B cell (primary cell): ENCODE measurements around the gene RPL10A. TPM values are rescaled to one million over a fixed set of nuclear protein-coding genes. Genes with fewer than 3 reads are reported as not detected.
A peak's percentile ranks its signal among the peaks of the same experiment; 100 is the strongest.

Experiments used
- ATAC-seq: fragments of 200-7000 bp; cut with Tn5 transposase; one replicate; pipeline ENCODE4 v1.10.0; 2021; ENCODE audit warnings: low read depth, mild to moderate bottlenecking, moderate number of reproducible peaks, moderate library complexity
- CTCF ChIA-PET: fragments of 350-600 bp; sonication (Branson Sonifier 250); formaldehyde crosslinking; loops from one replicate; lab custom pipeline; 2021; ENCODE audit warnings: antibody characterized with exemption, inconsistent platforms; lab: Charles Lee
- POLR2A ChIA-PET: fragments of 350-600 bp; sonication (Branson Sonifier 250); formaldehyde crosslinking; loops from one replicate; lab custom pipeline; 2021; ENCODE audit warnings: antibody characterized with exemption; lab: Charles Lee
- DNase-seq: peaks from one replicate; pipeline ENCODE4 v3.0.0; 2013
- H2AFZ ChIP-seq: 2 replicates; pipeline ENCODE4 v1.6.1; 2012; ENCODE audit warnings: mild to moderate bottlenecking, low read depth, low read length; ENCODE audit not compliant: insufficient read depth, poor library complexity, severe bottlenecking
- H3K27ac ChIP-seq, 2 donors: 1 replicate in 1 of 2; 2 replicates in 1 of 2; pipeline ENCODE4 v1.5.1; 2012 to 2013; ENCODE audit warnings: low read length in 2 of 2, mild to moderate bottlenecking in 2 of 2, moderate library complexity in 1 of 2
- H3K27me3 ChIP-seq, 4 experiments: fragments of 200-600 bp in 1 of 4; sonication (generic) in 1 of 4; replicated peaks in 1 of 4; 1 replicate in 2 of 4; 2 replicates in 2 of 4; pipeline versions ENCODE4 v1.6.1 to v1.7.0; 2013 to 2016; ENCODE audit warnings: low read length in 3 of 4, mild to moderate bottlenecking in 2 of 4, mixed read lengths in 1 of 4, moderate library complexity in 1 of 4; ENCODE audit not compliant: insufficient read depth in 4 of 4, control insufficient read depth in 3 of 4; ENCODE audit errors: control extremely low read depth in 1 of 4
- H3K36me3 ChIP-seq, 2 experiments: replicated peaks in 1 of 2; 1 replicate in 1 of 2; 2 replicates in 1 of 2; pipeline versions ENCODE4 v1.6.1 to v1.7.1; 2013; ENCODE audit warnings: low read length in 1 of 2; ENCODE audit not compliant: insufficient read depth in 2 of 2, control insufficient read depth in 1 of 2; ENCODE audit errors: control extremely low read depth in 1 of 2, extremely low read depth in 1 of 2
- H3K4me1 ChIP-seq, 2 donors: fragments of 200-600 bp in 1 of 2; sonication (generic) in 1 of 2; 1 replicate in 1 of 2; 2 replicates in 1 of 2; pipeline versions ENCODE4 v1.5.1 to v1.6.1; 2013 to 2017; ENCODE audit warnings: low read length in 2 of 2; ENCODE audit not compliant: control insufficient read depth in 2 of 2, insufficient read depth in 2 of 2
- H3K4me2 ChIP-seq: replicated peaks from 2 replicates; pipeline ENCODE3; 2012; ENCODE audit warnings: mild to moderate bottlenecking, low read depth, low read length; ENCODE audit not compliant: poor library complexity, severe bottlenecking
- H3K4me3 ChIP-seq, 5 experiments: fragments of 200-600 bp in 1 of 5; sonication (generic) in 1 of 5; 1 replicate in 3 of 5; 2 replicates in 2 of 5; pipeline versions ENCODE4 v1.5.1 to v1.7.0; 2011 to 2016; ENCODE audit warnings: low read length in 4 of 5, mild to moderate bottlenecking in 4 of 5, low read depth in 2 of 5, control low read depth in 1 of 5, moderate library complexity in 1 of 5; ENCODE audit not compliant: insufficient read depth in 1 of 5; ENCODE audit errors: control extremely low read depth in 1 of 5, extremely low read depth in 1 of 5
- H3K79me2 ChIP-seq: fragments of 200-600 bp; sonication (generic); one replicate; pipeline ENCODE4 v1.6.0; 2016; ENCODE audit warnings: low read length; ENCODE audit not compliant: control insufficient read depth, insufficient read depth
- H3K9ac ChIP-seq: fragments of 200-600 bp; sonication (generic); 2 replicates; pipeline ENCODE4 v1.6.1; 2017; ENCODE audit warnings: mild to moderate bottlenecking, low read length, moderate library complexity
- H3K9me3 ChIP-seq, 3 donors: one replicate each; pipeline versions ENCODE4 v1.6.1 to v1.7.1; 2013; ENCODE audit warnings: low read length in 2 of 3; ENCODE audit not compliant: control insufficient read depth in 2 of 3, insufficient read depth in 1 of 3; ENCODE audit errors: control extremely low read depth in 1 of 3
- H4K20me1 ChIP-seq: 2 replicates; pipeline ENCODE4 v1.6.0; 2012; ENCODE audit warnings: mild to moderate bottlenecking, low read length; ENCODE audit not compliant: insufficient read depth, control insufficient read depth, poor library complexity, severe bottlenecking
- H3K27ac Mint-ChIP-seq: one replicate; pipeline ENCODE4 v1.8.0; 2021; ENCODE audit warnings: mixed read lengths
- H3K27me3 Mint-ChIP-seq: one replicate; pipeline ENCODE4 v1.8.0; 2021; ENCODE audit warnings: mixed read lengths
- H3K4me1 Mint-ChIP-seq: one replicate; pipeline ENCODE4 v1.8.0; 2021; ENCODE audit warnings: mixed read lengths
- H3K4me3 Mint-ChIP-seq: one replicate; pipeline ENCODE4 v1.8.0; 2021; ENCODE audit warnings: mixed read lengths
- H3K9me3 Mint-ChIP-seq: one replicate; pipeline ENCODE4 v1.8.0; 2022; ENCODE audit warnings: mixed read lengths; ENCODE audit not compliant: insufficient read depth
- EZH2 ChIP-seq: IDR thresholded peaks from 2 replicates; pipeline ENCODE4 v1.6.1; 2012; ENCODE audit warnings: borderline replicate concordance, low read depth, mild to moderate bottlenecking, moderate library complexity, low read length; ENCODE audit not compliant: insufficient read depth, poor library complexity, severe bottlenecking
- WGBS: methylation state at CpG from one replicate; pipeline ENCODE4 v1.1.5; 2013; ENCODE audit warnings: missing lambda C conversion rate; ENCODE audit not compliant: insufficient coverage; 5-methylcytosine and 5-hydroxymethylcytosine counted together
- intact Hi-C: fragments of 100-400 bp; cut with micrococcal nuclease; formaldehyde crosslinking; loops from one replicate; pipeline ENCODE4 v1.10.0; 2022
- polyA plus RNA-seq: library from polyadenylated mRNA; depleted of rRNA; stranded (reverse); fragments of >200 nt; gene quantifications from 2 replicates; pipeline ENCODE4 v1.2.3, GENCODE V29; 2012
- total RNA-seq, 2 donors: library from RNA; stranded (reverse); fragments of 120-200 nt in 1 of 2; gene quantifications; 1 replicate in 1 of 2; 2 replicates in 1 of 2; pipeline versions ENCODE4 v1.2.3 to v1.2.4, GENCODE V29; 2013 to 2022
- TF ChIP-seq, protein P1 (sequence below): fragments of 200-600 bp; IDR thresholded peaks from one replicate; pipeline ENCODE4 v1.8.0; 2022; ENCODE audit warnings: antibody characterized with exemption, mild to moderate bottlenecking

The RPL10A gene
- total and polyA plus RNA-seq, 2 donors (not counting 1 experiment from before 2014, with no cell fraction given), result 1,687 to 3,150 TPM

DNA sequence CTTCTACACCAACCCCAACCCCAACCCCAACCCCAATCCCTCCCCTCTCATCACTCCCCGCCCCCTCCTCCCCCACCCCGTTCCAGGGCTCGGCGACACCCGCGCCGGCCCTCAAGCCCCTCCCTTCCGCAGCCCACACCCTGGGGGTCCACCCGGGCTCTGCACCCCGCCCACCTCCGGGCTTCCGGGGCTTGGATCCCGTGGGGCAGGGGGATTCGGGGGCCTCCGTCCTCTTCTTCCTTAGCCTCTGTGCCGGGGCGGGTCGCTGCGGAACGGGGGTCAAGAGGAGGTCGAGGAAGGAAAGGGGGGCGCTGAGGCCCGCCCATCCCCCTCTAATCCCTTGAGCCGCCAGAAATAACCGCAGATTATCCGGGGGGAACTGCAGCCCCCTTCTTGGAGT is 43.8 kb downstream of the RPL10A start:
- intact Hi-C loops, result no loop called here
- no peaks in the 10 kb centered on the region for H3K9me3 Mint-ChIP-seq
- Histone ChIP-seq H3K36me3 (no peaks in the 10 kb centered on the region), H4K20me1 (no peaks in the 10 kb centered on the region), H3K9ac (no peak overlapping the region), H3K4me3 (no peak overlapping the region), H3K4me2 (peak overlapping the region; percentile 50), H3K27ac (no peak overlapping the region), H3K27me3 (peaks cover 0 to 34% (median 18%) of the 10 kb centered on the region in 4 experiments), H3K4me1 (peaks cover 8 to 14% of the 10 kb centered on the region in 2 donors), H2AFZ (no peak overlapping the region), H3K9me3 (peaks cover 0 to 5% (median 0%) of the 10 kb centered on the region in 3 donors), H3K79me2 (no peaks in the 10 kb centered on the region)
- CTCF ChIA-PET, result no interaction called here
- no peak for TF ChIP-seq EZH2
- TF ChIP-seq, protein P1, sequence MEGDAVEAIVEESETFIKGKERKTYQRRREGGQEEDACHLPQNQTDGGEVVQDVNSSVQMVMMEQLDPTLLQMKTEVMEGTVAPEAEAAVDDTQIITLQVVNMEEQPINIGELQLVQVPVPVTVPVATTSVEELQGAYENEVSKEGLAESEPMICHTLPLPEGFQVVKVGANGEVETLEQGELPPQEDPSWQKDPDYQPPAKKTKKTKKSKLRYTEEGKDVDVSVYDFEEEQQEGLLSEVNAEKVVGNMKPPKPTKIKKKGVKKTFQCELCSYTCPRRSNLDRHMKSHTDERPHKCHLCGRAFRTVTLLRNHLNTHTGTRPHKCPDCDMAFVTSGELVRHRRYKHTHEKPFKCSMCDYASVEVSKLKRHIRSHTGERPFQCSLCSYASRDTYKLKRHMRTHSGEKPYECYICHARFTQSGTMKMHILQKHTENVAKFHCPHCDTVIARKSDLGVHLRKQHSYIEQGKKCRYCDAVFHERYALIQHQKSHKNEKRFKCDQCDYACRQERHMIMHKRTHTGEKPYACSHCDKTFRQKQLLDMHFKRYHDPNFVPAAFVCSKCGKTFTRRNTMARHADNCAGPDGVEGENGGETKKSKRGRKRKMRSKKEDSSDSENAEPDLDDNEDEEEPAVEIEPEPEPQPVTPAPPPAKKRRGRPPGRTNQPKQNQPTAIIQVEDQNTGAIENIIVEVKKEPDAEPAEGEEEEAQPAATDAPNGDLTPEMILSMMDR, result no peak
- POLR2A ChIA-PET, result no interaction called here
- no peak for ATAC-seq
- WGBS, result 14% methylated on average over 16 of the region's 26 CpGs
- peaks cover 7% of the 10 kb centered on the region for H3K4me1 Mint-ChIP-seq
- H3K27ac Mint-ChIP-seq, result no peak overlapping the region
- DNase-seq, result no peak
- H3K4me3 Mint-ChIP-seq, result no peak overlapping the region
- peaks cover 29% of the 10 kb centered on the region for H3K27me3 Mint-ChIP-seq

DNA sequence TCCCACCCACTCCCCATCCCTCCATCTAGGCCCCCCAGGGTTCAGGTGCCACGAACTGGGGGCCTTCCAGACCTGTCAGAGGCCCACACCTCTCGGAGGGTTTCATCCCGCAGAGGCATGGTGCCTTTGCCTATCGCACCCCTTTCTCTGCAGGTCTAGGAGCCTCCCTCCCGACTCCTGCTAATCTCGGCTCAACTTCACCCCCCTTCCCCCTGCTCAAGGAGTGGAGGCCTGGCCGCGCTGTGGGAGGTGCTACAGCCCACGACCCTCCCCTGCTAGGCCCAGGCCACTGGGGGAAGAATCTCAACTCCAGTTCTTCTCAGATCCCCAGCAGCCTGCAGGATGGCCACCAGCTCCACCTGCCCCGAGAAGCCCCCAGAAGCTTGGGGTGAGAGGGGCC is 44.5 kb downstream of the RPL10A start, which contains the start of gene TULP1:
TULP1 (minus strand) TSS at position 157 of the 400 bp plus-strand sequence; CDS start at position 119, 38 bp downstream.
- no peak for ATAC-seq
- WGBS, result 91% methylated on average over 6 of the region's 10 CpGs

More for the DNA sequence above, 44.5 kb downstream of the RPL10A start, which contains the start of gene TULP1:
- Histone ChIP-seq H4K20me1 (no peaks in the 10 kb centered on the region), H3K4me3 (no peak within 1 kb of the TSS), H3K27me3 (peaks cover 0 to 34% (median 18%) of the 10 kb centered on the region in 4 experiments), H3K36me3 (no peaks in the 10 kb centered on the region), H3K4me2 (peak within 1 kb of the TSS; percentile 50), H2AFZ (no peak within 1 kb of the TSS), H3K9me3 (peaks cover 0 to 5% (median 0%) of the 10 kb centered on the region in 3 donors), H3K4me1 (peaks cover 8 to 14% of the 10 kb centered on the region in 2 donors), H3K9ac (no peak within 1 kb of the TSS), H3K79me2 (no peaks in the 10 kb centered on the region), H3K27ac (no peak within 1 kb of the TSS)
- Mint-ChIP-seq H3K4me1 (peaks cover 7% of the 10 kb centered on the region), H3K9me3 (no peaks in the 10 kb centered on the region), H3K27ac (no peak within 1 kb of the TSS), H3K4me3 (no peak within 1 kb of the TSS), H3K27me3 (peaks cover 29% of the 10 kb centered on the region)
- no peak for DNase-seq
- TF ChIP-seq EZH2, result no peak
- TF ChIP-seq, protein P1, result no peak
- CTCF ChIA-PET, result no interaction called here
- intact Hi-C loops, result no loop called here
- POLR2A ChIA-PET, result no interaction called here
